Caco-2 (cell line): ENCODE results near the gene NOVA1. TPM values are rescaled to one million over a fixed set of nuclear protein-coding genes. Genes with fewer than 3 reads are reported as not detected.

Experiments
- BruUV-seq: library from RNA; stranded (reverse); fragments of 400-500 nt; replicated peaks from 2 replicates; lab custom pipeline; 2021; lab: Mats Ljungman, UMichigan
- CTCF ChIA-PET: fragments of 300-600 bp; sonication (Branson Sonifier 250); formaldehyde crosslinking; loops from one replicate; lab custom pipeline; 2022; ENCODE audit warnings: antibody characterized with exemption; lab: Charles Lee
- POLR2A ChIA-PET: fragments of 300-600 bp; sonication (Branson Sonifier 250); formaldehyde crosslinking; loops from one replicate; lab custom pipeline; 2022; ENCODE audit warnings: antibody characterized with exemption; lab: Charles Lee
- DNase-seq, 2 experiments: peaks; one replicate each; pipeline versions ENCODE4 v3.0.0 to v3.0.0-alpha.2; 2020 to 2022
- H3K27me3 ChIP-seq: replicated peaks from 2 replicates; pipeline ENCODE4 v1.6.0; 2011; ENCODE audit warnings: low read length; ENCODE audit not compliant: control insufficient read depth, insufficient read depth
- H3K36me3 ChIP-seq: 2 replicates; pipeline ENCODE4 v1.5.1; 2011; ENCODE audit warnings: low read length; ENCODE audit not compliant: control insufficient read depth, insufficient read depth
- H3K4me1 ChIP-seq: fragments of 250-450 bp; sonication (Bioruptor Pico); 2 replicates; pipeline ENCODE4 v1.5.1; 2020; ENCODE audit warnings: mild to moderate bottlenecking
- H3K4me3 ChIP-seq: 2 replicates; pipeline ENCODE4 v1.5.1; 2011; ENCODE audit warnings: low read depth, mild to moderate bottlenecking, control low read depth, low read length
- H3K9me3 ChIP-seq: fragments of 250-450 bp; sonication (Bioruptor Pico); 2 replicates; pipeline ENCODE4 v1.5.1; 2020; ENCODE audit warnings: mild to moderate bottlenecking, moderate library complexity
- H3K27ac Mint-ChIP-seq: one replicate; pipeline ENCODE4 v1.8.0; 2022; ENCODE audit warnings: mixed read lengths; ENCODE audit not compliant: unreplicated experiment
- H3K27me3 Mint-ChIP-seq: one replicate; pipeline ENCODE4 v1.8.0; 2022; ENCODE audit warnings: mixed read lengths; ENCODE audit not compliant: insufficient read depth, unreplicated experiment
- H3K36me3 Mint-ChIP-seq: one replicate; pipeline ENCODE4 v1.8.0; 2022; ENCODE audit warnings: mild to moderate bottlenecking, mixed read lengths; ENCODE audit not compliant: insufficient read depth, unreplicated experiment
- H3K4me1 Mint-ChIP-seq: one replicate; pipeline ENCODE4 v1.8.0; 2022; ENCODE audit warnings: low read depth, mixed read lengths; ENCODE audit not compliant: unreplicated experiment
- H3K4me3 Mint-ChIP-seq: one replicate; pipeline ENCODE4 v1.8.0; 2022; ENCODE audit warnings: mild to moderate bottlenecking, moderate library complexity, mixed read lengths; ENCODE audit not compliant: unreplicated experiment
- H3K9me3 Mint-ChIP-seq: one replicate; pipeline ENCODE4 v1.8.0; 2022; ENCODE audit warnings: mixed read lengths; ENCODE audit not compliant: unreplicated experiment
- intact Hi-C: fragments of 100-400 bp; cut with micrococcal nuclease; formaldehyde crosslinking; loops from one replicate; pipeline ENCODE4 v1.10.0; 2022; ENCODE audit not compliant: unreplicated experiment
- total RNA-seq: library from RNA; stranded (reverse); gene quantifications from 2 replicates; pipeline ENCODE4 v1.2.3, GENCODE V29; 2022
- TF ChIP-seq, protein P1 (sequence below), 2 experiments: fragments of 200-600 bp in 1 of 2; IDR thresholded peaks; 1 replicate in 1 of 2; 2 replicates in 1 of 2; pipeline versions ENCODE4 v1.5.1 to v1.8.0; 2011 to 2022; ENCODE audit warnings: antibody characterized with exemption in 1 of 2, control low read depth in 1 of 2, inconsistent platforms in 1 of 2, low read depth in 1 of 2, low read length in 1 of 2, mild to moderate bottlenecking in 1 of 2, moderate library complexity in 1 of 2; ENCODE audit not compliant: insufficient read depth in 1 of 2, severe bottlenecking in 1 of 2, unreplicated experiment in 1 of 2

The NOVA1 gene
- total RNA-seq, 1 experiment from 2014 or later, result not detected

DNA sequence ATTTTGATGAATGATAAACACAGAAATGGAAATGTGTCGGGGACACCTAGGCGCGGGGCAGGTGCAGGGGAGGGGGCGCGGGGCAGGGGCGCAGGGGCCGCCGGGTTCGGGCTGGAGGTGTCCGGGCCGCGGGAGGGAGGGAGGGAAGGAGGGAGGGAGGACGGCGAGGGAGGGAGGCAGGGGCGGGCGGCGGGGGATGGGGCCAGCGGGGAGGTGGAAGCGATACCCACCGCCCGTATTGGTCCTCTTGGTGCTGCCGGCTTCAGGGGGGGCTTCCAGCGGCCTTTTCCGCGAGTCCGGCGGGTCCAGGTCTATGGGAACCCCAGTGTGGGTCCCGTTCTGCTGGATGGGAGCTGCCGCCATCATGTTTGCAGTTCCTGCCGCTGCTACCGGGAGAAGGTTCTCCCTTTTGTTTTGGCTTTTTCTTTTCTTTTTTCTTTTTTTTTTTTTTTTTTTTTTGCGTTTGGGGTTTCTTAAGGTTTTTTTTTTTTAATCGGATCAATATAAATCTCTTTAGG, 703 bp downstream of the NOVA1 start:
- intact Hi-C loops, result no loop called here
- Histone ChIP-seq H3K9me3 (no peaks in the 10 kb centered on the region), H3K27me3 (no peaks in the 10 kb centered on the region), H3K36me3 (no peaks in the 10 kb centered on the region), H3K4me3 (peak overlapping the region; percentile 49), H3K4me1 (no peaks in the 10 kb centered on the region)
- no peaks in the 10 kb centered on the region for H3K4me1 Mint-ChIP-seq
- peaks cover 4% of the 10 kb centered on the region for H3K27me3 Mint-ChIP-seq
- H3K27ac Mint-ChIP-seq, result no peak overlapping the region
- DNase-seq, result no peak
- ChIA-PET POLR2A (no interaction called here), CTCF (no interaction called here)
- no peaks in the 10 kb centered on the region for H3K9me3 Mint-ChIP-seq
- no peaks in the 10 kb centered on the region for H3K36me3 Mint-ChIP-seq
- BruUV-seq, result no TSS peak
- TF ChIP-seq, protein P1, sequence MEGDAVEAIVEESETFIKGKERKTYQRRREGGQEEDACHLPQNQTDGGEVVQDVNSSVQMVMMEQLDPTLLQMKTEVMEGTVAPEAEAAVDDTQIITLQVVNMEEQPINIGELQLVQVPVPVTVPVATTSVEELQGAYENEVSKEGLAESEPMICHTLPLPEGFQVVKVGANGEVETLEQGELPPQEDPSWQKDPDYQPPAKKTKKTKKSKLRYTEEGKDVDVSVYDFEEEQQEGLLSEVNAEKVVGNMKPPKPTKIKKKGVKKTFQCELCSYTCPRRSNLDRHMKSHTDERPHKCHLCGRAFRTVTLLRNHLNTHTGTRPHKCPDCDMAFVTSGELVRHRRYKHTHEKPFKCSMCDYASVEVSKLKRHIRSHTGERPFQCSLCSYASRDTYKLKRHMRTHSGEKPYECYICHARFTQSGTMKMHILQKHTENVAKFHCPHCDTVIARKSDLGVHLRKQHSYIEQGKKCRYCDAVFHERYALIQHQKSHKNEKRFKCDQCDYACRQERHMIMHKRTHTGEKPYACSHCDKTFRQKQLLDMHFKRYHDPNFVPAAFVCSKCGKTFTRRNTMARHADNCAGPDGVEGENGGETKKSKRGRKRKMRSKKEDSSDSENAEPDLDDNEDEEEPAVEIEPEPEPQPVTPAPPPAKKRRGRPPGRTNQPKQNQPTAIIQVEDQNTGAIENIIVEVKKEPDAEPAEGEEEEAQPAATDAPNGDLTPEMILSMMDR (IDR thresholded peaks at IDR 0.05; ENCODE audit: insufficient read depth in 1 of 2, low read depth in 1 of 2, low read length in 1 of 2, severe bottlenecking in 1 of 2, unreplicated experiment in 1 of 2), result no peak
- peak overlapping the region; percentile 75 for H3K4me3 Mint-ChIP-seq

DNA sequence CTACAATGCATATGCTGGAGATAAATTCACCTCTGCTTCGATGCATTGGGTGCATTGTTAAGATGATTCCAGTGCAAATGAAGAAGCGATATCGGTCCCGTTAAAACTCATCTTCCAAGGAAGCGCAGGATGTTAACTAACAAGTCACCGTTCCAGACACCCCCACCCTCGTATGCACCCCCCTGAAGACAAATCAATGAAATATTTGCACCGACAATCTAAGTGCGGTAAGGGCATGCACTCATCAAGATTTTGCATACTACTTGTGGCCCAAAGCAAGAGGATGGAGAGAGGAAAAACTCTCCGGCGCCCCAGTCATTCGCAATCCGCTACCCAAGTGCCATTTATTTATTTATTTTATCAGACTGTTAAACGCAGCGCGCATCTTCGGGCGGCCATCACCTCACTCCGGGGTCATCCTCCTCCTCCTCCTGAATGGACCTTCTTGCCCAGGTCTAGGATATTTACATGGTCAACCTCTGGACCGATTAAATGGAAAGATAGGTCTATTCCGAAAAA, 1.2 kb downstream of the NOVA1 start:
- TF ChIP-seq, protein P1 (IDR thresholded peaks at IDR 0.05; ENCODE audit: insufficient read depth in 1 of 2, low read depth in 1 of 2, low read length in 1 of 2, severe bottlenecking in 1 of 2, unreplicated experiment in 1 of 2), result no peak
- Mint-ChIP-seq H3K9me3 (no peaks in the 10 kb centered on the region), H3K27ac (no peak overlapping the region), H3K27me3 (peaks cover 4% of the 10 kb centered on the region), H3K4me3 (peak overlapping the region; percentile 75), H3K36me3 (no peaks in the 10 kb centered on the region), H3K4me1 (no peaks in the 10 kb centered on the region)
- no peak for DNase-seq
- H3K27me3 ChIP-seq, result no peaks in the 10 kb centered on the region
- no TSS peak for BruUV-seq
- H3K36me3 ChIP-seq, result no peaks in the 10 kb centered on the region
- ChIA-PET POLR2A (no interaction called here), CTCF (no interaction called here)
- no peaks in the 10 kb centered on the region for H3K4me1 ChIP-seq
- intact Hi-C loops, result no loop called here
- H3K4me3 ChIP-seq, result peak overlapping the region; percentile 49
- no peaks in the 10 kb centered on the region for H3K9me3 ChIP-seq

DNA sequence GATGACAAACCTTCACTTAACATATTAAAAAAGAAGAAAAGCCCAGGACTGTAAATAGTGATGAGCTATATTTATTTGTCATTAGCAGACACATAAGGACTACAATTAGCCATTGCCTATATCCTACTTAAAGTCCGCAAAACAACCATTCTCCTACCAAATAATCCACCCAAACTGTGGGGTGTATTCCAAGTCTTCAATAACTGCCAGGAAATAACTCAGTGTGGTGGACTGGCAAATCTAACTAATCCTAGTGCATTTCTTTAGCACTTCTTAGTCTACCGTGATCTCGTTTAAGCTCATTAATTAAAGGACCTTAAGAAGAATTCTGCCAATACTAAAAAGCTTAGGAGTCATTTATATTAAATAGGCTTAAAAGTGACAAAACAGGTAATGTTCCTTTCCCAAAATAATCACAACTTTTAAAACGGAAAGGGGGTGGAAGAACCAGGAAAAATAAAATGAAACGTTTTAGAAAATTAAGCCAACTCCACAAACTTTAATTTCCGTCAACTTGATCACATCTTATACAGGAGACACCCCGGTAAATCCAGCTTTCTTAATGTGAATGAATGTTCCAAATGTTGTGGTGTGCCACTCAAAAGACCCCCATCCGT, 1.8 kb downstream of the NOVA1 start:
- H3K9me3 Mint-ChIP-seq, result no peaks in the 10 kb centered on the region
- H3K27me3 Mint-ChIP-seq, result peaks cover 4% of the 10 kb centered on the region
- no TSS peak for BruUV-seq
- no peaks in the 10 kb centered on the region for H3K4me1 ChIP-seq
- H3K4me3 ChIP-seq, result no peak overlapping the region
- no peaks in the 10 kb centered on the region for H3K36me3 ChIP-seq
- ChIA-PET CTCF (no interaction called here), POLR2A (no interaction called here)
- no peak for DNase-seq
- TF ChIP-seq, protein P1 (IDR thresholded peaks at IDR 0.05; ENCODE audit: insufficient read depth in 1 of 2, low read depth in 1 of 2, low read length in 1 of 2, severe bottlenecking in 1 of 2, unreplicated experiment in 1 of 2), result no peak
- peak overlapping the region; percentile 75 for H3K4me3 Mint-ChIP-seq
- no peak overlapping the region for H3K27ac Mint-ChIP-seq
- no peaks in the 10 kb centered on the region for H3K9me3 ChIP-seq
- H3K27me3 ChIP-seq, result no peaks in the 10 kb centered on the region
- H3K4me1 Mint-ChIP-seq, result no peaks in the 10 kb centered on the region
- no peaks in the 10 kb centered on the region for H3K36me3 Mint-ChIP-seq
- intact Hi-C loops, result no loop called here
